T-helper 1 cell treated with Interleukin-12 subunit alpha and Interleukin-12 subunit beta and Interleukin-4 antibody, amounts not matched to agents 30 μg/mL and 1 μg/mL, for 36 hours (primary cell): ENCODE measurements around the gene NEK5.
A peak's percentile ranks its signal among the peaks of the same experiment; 100 is the strongest.

Experiments used
- H3K27ac Mint-ChIP-seq: one replicate; pipeline ENCODE4 v1.8.0; 2021; ENCODE audit warnings: mild to moderate bottlenecking, mixed read lengths
- H3K27me3 Mint-ChIP-seq: one replicate; pipeline ENCODE4 v1.8.0; 2021; ENCODE audit warnings: low read depth, mixed read lengths
- H3K36me3 Mint-ChIP-seq: one replicate; pipeline ENCODE4 v1.8.0; 2021; ENCODE audit warnings: low read depth, mixed read lengths
- H3K4me1 Mint-ChIP-seq: one replicate; pipeline ENCODE4 v1.8.0; 2021; ENCODE audit warnings: low read depth, mixed read lengths
- H3K4me3 Mint-ChIP-seq: one replicate; pipeline ENCODE4 v1.8.0; 2021; ENCODE audit warnings: mild to moderate bottlenecking, moderate library complexity, mixed read lengths
- H3K9me3 Mint-ChIP-seq: one replicate; pipeline ENCODE4 v1.8.0; 2021; ENCODE audit warnings: mixed read lengths

The NEK5 gene

DNA sequence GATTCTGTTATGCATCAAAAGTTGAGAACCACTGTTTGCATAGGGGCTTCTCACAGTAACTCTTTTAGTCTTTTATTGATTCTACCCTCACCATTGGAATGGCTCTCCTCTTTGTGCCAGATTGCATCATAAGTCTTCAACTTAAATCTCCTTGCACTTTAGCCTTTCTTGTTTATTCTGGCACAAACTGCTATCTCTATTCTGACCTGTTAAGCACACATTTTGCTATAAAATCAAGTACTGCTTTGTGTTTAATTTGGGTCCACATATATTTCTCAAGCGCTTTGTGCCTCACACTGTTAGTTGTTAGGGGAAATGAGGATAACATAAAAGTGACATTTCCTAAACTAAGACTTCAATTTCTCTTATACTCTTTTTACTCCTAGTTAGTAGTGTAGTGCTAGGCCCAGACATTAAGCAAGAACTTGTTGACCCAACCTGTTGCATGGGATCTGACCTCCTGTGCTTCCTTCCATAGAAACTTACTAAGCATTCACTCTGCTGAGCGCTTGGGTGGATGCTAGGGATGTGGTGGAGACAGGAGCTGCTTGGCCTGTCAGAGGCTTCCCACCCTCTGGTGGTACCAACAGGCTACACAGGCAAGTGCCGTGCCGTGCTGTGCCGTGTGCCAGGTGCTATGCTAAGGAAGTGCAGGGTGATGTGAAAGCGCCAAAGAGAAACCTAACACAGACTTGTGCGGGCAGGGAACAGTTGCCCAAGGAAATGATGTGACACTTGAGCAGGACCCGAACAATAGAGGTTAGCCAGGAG, 103.2 kb downstream of the NEK5 start:
- peaks cover 4% of the 10 kb centered on the region for H3K9me3 Mint-ChIP-seq
- H3K4me1 Mint-ChIP-seq: peaks cover 16% of the 10 kb centered on the region
- H3K4me3 Mint-ChIP-seq: no peak overlapping the region
- H3K27ac Mint-ChIP-seq: no peak overlapping the region
- H3K27me3 Mint-ChIP-seq: no peaks in the 10 kb centered on the region
- peaks cover 66% of the 10 kb centered on the region for H3K36me3 Mint-ChIP-seq

- Mint-ChIP-seq H3K27ac (no peak within 1 kb of the TSS), H3K4me1 (peaks cover 9% of the 10 kb centered on the region), H3K4me3 (no peak within 1 kb of the TSS), H3K27me3 (no peaks in the 10 kb centered on the region), H3K36me3 (peaks cover 63% of the 10 kb centered on the region), H3K9me3 (peaks cover 4% of the 10 kb centered on the region)
Measured at GRCh38 chr13:52024481-52024880, 104.4 kb downstream of the NEK5 start, which contains the start of gene UTP14C. UTP14C (plus strand) TSS chr13:52024691; CDS start chr13:52028805, 4,114 bp downstream.

DNA sequence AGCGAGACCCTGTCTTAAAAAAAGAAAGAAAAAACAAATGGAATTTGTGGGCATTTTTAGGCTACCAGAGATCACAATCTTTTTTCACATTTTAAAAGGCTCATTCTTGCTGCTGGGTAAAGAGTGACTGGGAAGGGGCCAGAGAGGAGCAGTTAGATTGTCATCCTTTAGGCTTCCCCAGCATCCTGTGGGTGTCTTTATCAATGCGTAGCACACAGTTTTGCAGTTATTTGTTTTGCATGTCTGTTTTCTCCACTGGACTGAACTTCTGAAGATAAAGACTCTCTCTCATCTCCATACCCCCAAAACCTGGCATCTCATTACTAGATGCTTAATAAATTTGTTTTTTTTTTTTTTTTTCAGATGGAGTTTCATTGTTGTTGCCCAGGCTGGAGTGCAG, 106.5 kb downstream of the NEK5 start:
- Mint-ChIP-seq H3K36me3 (peaks cover 54% of the 10 kb centered on the region), H3K27ac (no peak overlapping the region), H3K4me3 (no peak overlapping the region), H3K27me3 (no peaks in the 10 kb centered on the region), H3K9me3 (peaks cover 4% of the 10 kb centered on the region), H3K4me1 (peaks cover 9% of the 10 kb centered on the region)

GRCh38 chr13:52020191-52020590, 108.7 kb downstream of the NEK5 start:
- Mint-ChIP-seq H3K27me3 (no peaks in the 10 kb centered on the region), H3K36me3 (peaks cover 42% of the 10 kb centered on the region), H3K4me1 (no peaks in the 10 kb centered on the region), H3K27ac (no peak overlapping the region), H3K9me3 (no peaks in the 10 kb centered on the region), H3K4me3 (no peak overlapping the region)

GRCh38 chr13:52016296-52016695, 112.6 kb downstream of the NEK5 start:
- Mint-ChIP-seq H3K27ac (no peak overlapping the region), H3K9me3 (no peaks in the 10 kb centered on the region), H3K4me3 (no peak overlapping the region)

GRCh38 chr13:52012512-52012836, 116.4 kb downstream of the NEK5 start:
- Mint-ChIP-seq H3K27ac (peak overlapping the region; percentile 91), H3K4me3 (peak overlapping the region; percentile 99), H3K4me1 (peaks cover 9% of the 10 kb centered on the region), H3K36me3 (peaks cover 11% of the 10 kb centered on the region), H3K9me3 (no peaks in the 10 kb centered on the region), H3K27me3 (peaks cover 34% of the 10 kb centered on the region)

More at GRCh38 chr13:52016296-52016695, 112.6 kb downstream of the NEK5 start:
- Mint-ChIP-seq H3K27me3 (peaks cover under 1% of the 10 kb centered on the region), H3K36me3 (peaks cover 28% of the 10 kb centered on the region), H3K4me1 (peaks cover 4% of the 10 kb centered on the region)

- no peaks in the 10 kb centered on the region for H3K9me3 Mint-ChIP-seq
- H3K4me3 Mint-ChIP-seq: peak within 1 kb of the TSS; percentile 99
- H3K27me3 Mint-ChIP-seq: peaks cover 38% of the 10 kb centered on the region
- H3K36me3 Mint-ChIP-seq: peaks cover 11% of the 10 kb centered on the region
- H3K4me1 Mint-ChIP-seq: peaks cover 9% of the 10 kb centered on the region
- peak within 1 kb of the TSS; percentile 91 for H3K27ac Mint-ChIP-seq
Measured at GRCh38 chr13:52011632-52012511, 117.0 kb downstream of the NEK5 start, which contains the start of gene ALG11. ALG11 (plus strand) TSS chr13:52012398; CDS start chr13:52012419, 21 bp downstream.

- Mint-ChIP-seq H3K27me3 (peaks cover 45% of the 10 kb centered on the region), H3K36me3 (peaks cover 10% of the 10 kb centered on the region), H3K27ac (peak within 1 kb of the TSS; percentile 91), H3K4me1 (peaks cover 9% of the 10 kb centered on the region), H3K4me3 (peak within 1 kb of the TSS; percentile 99), H3K9me3 (no peaks in the 10 kb centered on the region)
Measured at GRCh38 chr13:52010890-52011631, 117.8 kb downstream of the NEK5 start, which contains the start of gene ATP7B. ATP7B (minus strand) TSS chr13:52011450; CDS start chr13:52011337, 113 bp downstream.

DNA sequence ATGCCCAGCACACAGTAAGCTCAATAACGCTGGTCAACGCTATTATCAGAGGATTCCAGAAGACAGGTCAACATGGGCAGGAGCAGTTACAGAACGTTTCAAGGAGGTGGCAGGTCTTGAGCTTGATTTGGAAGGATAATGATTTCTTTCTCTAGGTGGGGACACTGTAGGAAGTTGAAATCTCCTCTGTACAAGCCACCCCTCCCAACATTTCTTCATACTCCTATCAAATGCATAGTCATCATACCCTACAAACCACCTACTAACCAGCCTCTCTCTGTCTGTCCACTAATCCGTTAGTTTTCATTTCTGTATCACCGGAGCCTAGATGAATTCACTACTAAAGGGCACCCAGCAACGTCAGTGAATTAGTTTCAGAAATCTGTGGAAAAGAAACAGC, 118.9 kb downstream of the NEK5 start:
- Mint-ChIP-seq H3K4me3 (peak overlapping the region; percentile 15), H3K27me3 (peaks cover 45% of the 10 kb centered on the region), H3K27ac (no peak overlapping the region), H3K9me3 (no peaks in the 10 kb centered on the region), H3K4me1 (peaks cover 9% of the 10 kb centered on the region), H3K36me3 (peaks cover 4% of the 10 kb centered on the region)

- no peak overlapping the region for H3K27ac Mint-ChIP-seq
- H3K9me3 Mint-ChIP-seq: no peaks in the 10 kb centered on the region
- no peak overlapping the region for H3K4me3 Mint-ChIP-seq
- peaks cover 5% of the 10 kb centered on the region for H3K4me1 Mint-ChIP-seq
- H3K36me3 Mint-ChIP-seq: peaks cover 1% of the 10 kb centered on the region
- peaks cover 45% of the 10 kb centered on the region for H3K27me3 Mint-ChIP-seq
Measured at GRCh38 chr13:52006523-52007245, 122.2 kb downstream of the NEK5 start.

GRCh38 chr13:52005841-52006522, 122.9 kb downstream of the NEK5 start:
- peaks cover 1% of the 10 kb centered on the region for H3K4me1 Mint-ChIP-seq
- H3K4me3 Mint-ChIP-seq: no peak overlapping the region
- H3K36me3 Mint-ChIP-seq: peaks cover under 1% of the 10 kb centered on the region
- H3K9me3 Mint-ChIP-seq: no peaks in the 10 kb centered on the region
- no peak overlapping the region for H3K27ac Mint-ChIP-seq
- peaks cover 41% of the 10 kb centered on the region for H3K27me3 Mint-ChIP-seq

DNA sequence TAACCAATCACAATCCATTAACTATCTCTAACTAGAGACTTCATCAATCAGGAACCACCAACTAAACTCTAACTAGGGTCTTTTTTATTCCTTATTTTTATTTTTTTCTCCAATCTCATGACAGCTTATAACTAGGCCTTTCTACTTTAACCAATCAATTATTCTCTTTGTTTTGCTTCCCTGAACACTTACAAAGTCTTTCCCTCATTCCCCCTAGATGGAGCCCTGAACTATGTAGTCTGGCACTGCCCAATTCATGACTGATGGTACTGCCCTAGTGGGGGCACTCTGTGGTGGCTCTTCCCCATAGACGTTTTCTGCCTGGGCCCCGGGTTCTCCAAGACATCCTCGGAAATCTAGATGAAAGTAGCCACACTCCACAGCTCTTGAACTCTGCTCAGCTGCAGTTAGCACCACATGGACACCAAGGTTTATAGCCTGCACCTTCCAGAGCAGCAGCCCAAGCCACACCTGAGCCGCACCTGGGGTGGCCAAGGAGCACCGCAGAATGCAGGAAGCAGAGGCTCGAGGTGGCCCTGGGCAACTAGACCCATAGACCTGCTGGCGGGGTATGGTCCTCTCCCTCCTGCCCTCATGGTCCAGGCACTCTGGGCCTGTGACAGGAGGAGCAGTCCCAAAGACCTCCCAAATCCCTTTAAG, 124.2 kb downstream of the NEK5 start:
- Mint-ChIP-seq H3K4me1 (no peaks in the 10 kb centered on the region), H3K36me3 (no peaks in the 10 kb centered on the region), H3K9me3 (no peaks in the 10 kb centered on the region), H3K27ac (no peak overlapping the region), H3K27me3 (peaks cover 33% of the 10 kb centered on the region), H3K4me3 (no peak overlapping the region)

DNA sequence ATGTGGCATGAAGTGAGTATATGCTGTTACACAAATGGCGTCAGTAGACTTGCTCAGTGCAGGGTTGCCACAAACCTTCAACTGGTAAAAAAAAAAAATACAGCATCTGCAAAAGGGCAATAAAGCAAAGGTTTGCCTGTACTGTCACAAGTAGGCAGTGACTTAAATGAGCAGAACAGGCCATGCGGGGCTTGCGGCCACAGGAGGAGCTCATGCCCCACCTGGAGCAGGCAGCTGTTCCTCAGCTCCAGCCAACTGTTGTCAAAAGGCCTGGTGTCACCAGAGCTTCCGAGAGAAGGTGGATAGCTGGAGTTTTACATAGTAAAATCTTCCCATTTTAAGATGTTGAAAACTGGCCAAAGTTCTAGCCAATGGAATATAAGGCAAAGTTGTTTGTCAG, 125.3 kb downstream of the NEK5 start:
- peaks cover 23% of the 10 kb centered on the region for H3K27me3 Mint-ChIP-seq
- H3K36me3 Mint-ChIP-seq: no peaks in the 10 kb centered on the region
- no peak overlapping the region for H3K4me3 Mint-ChIP-seq
- H3K4me1 Mint-ChIP-seq: no peaks in the 10 kb centered on the region
- no peak overlapping the region for H3K27ac Mint-ChIP-seq
- no peaks in the 10 kb centered on the region for H3K9me3 Mint-ChIP-seq
